GM12874 (cell line): ENCODE measurements around the gene DPH7.

Source experiments
- TF ChIP-seq, protein P1 (sequence below): IDR thresholded peaks from 2 replicates; pipeline ENCODE4 v1.5.1; 2011; ENCODE audit warnings: low read depth, mild to moderate bottlenecking, control low read depth, low read length, moderate library complexity; ENCODE audit not compliant: insufficient read depth

The DPH7 gene

DNA sequence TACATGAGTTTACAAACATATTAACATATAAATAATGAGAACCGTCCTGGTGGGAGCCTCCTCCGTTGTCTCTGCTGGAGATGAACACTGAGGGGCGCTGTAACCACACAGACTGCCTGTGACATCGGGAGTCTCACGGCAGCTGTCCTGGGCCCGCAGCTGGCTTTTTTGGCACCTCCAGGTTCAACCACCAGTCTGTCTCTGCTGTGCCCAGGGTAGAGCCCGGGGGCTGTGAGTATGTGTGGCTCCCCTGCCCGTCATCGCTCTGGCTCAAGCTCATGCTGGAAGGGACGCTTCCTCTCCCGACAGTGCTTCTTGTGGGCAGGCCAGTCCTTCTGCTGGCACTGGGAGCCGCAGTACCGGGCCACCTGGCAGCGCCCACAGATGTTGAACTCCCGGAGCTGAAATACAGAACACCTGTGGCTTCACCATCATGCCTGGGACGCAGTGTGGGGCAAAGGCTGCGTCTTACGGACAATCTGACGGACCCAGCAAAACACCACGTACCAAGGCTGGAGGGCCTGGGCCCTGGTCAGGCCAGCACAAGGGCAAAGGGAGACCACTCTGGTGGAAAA, 3.6 kb upstream of the DPH7 start:
- TF ChIP-seq, protein P1, sequence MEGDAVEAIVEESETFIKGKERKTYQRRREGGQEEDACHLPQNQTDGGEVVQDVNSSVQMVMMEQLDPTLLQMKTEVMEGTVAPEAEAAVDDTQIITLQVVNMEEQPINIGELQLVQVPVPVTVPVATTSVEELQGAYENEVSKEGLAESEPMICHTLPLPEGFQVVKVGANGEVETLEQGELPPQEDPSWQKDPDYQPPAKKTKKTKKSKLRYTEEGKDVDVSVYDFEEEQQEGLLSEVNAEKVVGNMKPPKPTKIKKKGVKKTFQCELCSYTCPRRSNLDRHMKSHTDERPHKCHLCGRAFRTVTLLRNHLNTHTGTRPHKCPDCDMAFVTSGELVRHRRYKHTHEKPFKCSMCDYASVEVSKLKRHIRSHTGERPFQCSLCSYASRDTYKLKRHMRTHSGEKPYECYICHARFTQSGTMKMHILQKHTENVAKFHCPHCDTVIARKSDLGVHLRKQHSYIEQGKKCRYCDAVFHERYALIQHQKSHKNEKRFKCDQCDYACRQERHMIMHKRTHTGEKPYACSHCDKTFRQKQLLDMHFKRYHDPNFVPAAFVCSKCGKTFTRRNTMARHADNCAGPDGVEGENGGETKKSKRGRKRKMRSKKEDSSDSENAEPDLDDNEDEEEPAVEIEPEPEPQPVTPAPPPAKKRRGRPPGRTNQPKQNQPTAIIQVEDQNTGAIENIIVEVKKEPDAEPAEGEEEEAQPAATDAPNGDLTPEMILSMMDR = peak; percentile 21; the same call in 1 of the 2 replicates

DNA sequence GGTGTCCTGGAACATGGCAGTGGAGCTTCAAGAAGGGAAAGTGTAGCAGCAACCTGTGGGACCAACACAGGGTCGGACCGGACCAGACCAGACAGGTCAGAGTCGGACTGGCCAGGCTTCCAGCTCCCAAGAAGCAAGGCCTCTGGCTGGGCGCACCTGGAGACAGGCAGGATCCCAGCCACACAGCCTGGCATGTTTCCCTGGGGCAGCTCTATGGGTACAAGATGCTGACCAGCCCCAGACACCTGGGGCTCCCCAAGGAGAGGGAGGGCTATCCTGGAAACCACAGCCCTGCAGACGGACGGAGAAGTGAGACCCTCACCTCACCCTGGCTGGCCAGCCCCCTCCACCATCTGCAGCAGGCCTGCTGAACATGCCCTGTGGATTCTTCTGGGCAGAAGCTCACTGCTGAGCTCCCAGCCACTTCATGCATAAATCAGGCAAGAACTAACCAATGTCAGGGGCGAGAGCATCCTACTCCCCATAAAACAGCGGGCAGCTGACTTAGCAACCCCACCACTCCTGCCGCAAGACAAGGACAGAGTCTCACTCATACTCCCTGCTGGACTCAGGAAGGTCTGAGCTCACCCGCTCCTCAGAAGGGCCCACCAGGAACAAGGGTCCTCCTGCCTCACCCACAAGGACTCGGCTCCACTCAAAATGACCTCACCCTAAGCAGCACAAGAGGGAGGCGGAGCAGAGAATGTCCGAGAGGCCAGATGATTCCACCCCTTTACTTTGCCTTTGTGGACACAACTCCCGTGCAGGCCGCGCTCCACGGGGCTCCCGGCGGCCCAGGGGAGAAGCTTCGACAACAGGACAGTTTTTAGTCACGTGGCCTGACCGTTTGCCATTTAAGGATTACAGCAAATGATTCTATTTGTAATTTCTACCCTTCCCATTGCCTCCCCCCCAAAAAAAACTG, 2.9 kb upstream of the DPH7 start:
- TF ChIP-seq, protein P1 = no peak

DNA sequence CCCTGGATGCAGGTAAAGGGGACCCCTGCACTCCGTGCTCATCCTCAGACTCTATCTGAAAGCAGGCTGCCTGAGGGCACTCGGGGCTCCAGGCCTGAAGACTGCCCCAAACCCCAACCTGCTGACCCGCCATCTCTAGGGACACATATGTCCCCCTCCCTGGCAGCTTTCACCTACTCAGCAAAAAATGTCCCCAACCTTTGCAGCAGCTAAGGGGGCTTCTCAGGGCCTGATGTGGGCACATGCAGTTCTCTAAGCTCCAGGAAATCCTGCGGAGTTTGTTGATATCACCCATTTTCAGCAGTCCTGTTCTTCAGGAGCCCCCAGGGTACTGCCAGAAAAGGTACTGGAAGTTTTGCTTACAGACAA, 2.2 kb upstream of the DPH7 start:
- TF ChIP-seq, protein P1 = no peak

DNA sequence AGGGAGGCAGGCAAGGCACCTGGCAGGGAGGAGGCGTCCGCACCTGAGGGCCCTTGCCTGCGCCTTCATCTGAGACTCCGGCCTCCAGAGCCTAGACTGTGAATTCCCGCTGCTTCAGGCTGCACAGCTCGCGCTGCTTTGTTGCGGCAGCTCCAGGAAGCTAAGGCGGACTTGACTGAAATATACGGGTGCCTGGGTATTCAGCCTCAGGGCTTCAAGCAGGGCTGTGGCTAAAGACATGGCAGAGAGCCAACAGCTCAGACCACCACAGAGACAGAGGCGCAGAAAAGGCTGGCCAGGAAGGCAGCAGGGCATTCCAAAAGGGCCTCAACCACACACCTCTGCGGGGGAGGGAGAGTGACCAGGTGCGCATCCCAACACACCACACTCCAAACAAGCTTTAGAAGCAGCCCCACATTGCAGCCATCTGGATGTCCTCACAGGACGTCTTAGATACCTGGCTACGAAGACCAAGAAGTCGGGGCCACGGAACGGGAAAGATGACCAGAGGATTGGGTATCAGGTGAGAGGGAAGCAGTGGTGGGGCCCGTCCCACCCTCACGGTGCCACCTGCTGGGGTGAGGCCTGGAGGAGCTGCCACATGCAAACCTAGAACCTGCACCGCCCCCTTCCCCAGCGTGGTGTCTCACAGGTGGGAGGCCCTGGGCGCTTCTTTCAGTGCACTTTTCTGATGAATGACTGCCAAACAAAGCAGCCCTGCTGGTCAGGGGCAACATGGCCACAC, 1.7 kb upstream of the DPH7 start:
- TF ChIP-seq, protein P1 = no peak

DNA sequence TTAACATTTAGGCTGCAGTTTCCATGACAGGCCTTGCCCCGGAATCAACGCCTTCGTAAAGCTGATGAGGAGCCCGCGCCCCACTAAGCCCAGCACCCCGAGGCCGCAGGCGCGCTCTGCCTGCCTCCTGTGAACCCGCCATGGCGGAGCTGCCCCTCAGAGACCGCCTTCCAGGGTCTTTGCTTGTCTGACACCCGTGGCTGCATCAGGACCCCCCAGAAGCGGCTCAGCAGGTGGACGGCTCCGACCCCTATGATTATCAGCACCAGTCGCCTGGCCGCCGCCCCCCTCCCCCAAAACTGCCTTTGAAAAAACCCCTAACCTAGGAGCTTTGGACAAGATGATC, 507 bp upstream of the DPH7 start:
- TF ChIP-seq, protein P1 = no peak

DNA sequence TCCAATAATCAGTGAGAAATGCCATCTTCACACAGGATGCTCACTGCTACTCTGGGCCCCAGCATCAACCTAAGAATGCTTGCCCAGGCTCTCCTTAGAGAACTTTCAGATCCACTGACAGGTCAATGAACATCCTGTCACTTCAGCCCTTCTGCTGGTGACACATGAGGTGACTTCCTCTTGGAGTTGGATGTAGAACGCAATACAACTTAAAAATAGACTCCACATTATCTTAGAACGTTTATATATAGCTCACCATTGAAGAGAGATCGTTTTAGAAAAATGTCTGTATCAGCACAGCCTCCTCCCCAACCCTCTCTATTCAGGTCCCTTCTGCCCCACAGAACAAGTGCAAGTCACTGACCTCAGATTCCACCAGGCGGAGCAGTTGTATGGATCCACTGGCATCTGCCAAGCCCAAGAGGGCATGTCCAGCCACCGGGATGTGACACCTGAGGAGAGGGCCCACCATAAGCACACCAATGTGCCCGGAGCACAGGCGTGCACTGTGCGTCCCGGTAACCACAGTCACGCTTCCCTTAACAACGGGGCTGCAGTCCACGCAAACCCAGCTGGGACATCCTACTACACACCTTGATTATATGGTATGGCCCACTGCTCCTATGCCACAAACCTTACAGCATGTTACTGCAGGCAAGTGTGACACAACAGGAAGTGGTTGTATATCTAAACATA, 2.9 kb downstream of the DPH7 start:
- TF ChIP-seq, protein P1 = no peak

DNA sequence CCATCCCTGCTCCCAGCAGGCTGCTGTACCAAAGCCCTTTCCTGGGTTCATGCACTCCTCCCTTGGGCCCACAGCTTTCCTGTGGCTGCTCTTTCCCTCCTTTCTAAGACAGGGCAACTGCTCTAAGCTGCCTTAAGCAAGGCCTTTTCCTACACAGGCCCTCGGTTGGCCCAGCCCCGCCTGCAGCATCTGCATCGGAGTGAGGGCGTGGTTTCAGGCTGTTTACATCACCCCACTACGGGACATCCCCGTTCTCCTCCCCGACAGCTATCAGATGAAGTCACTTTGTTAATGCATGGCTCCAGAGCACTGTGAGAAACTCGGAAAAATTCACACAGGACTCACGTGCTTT, 3.4 kb downstream of the DPH7 start:
- TF ChIP-seq, protein P1 = no peak
